Gastroesophageal sphincter (tissue), 4 donors: ENCODE data around the gene PRLR. TPM values are rescaled to one million over a fixed set of nuclear protein-coding genes. Genes with fewer than 3 reads are reported as not detected.

Source experiments
- ATAC-seq: fragments of 150-250 bp; one replicate; pipeline ENCODE4 v1.9.1; 2016; ENCODE audit warnings: mild to moderate bottlenecking, moderate library complexity
- H3K27ac ChIP-seq, 4 donors: fragments of 200-600 bp; sonication (generic) in 3 of 4; 1 replicate in 3 of 4; 2 replicates in 1 of 4; pipeline ENCODE4 v1.5.1; 2016 to 2019
- H3K27me3 ChIP-seq: fragments of 200-600 bp; sonication (generic); one replicate; pipeline ENCODE4 v1.5.1; 2019
- H3K36me3 ChIP-seq, 2 donors: fragments of 200-600 bp; sonication (generic); one replicate each; pipeline ENCODE4 v1.5.1; 2019; ENCODE audit warnings: control low read depth in 1 of 2
- H3K4me1 ChIP-seq, 3 donors: fragments of 200-600 bp; sonication (generic); 1 replicate in 2 of 3; 2 replicates in 1 of 3; pipeline ENCODE4 v1.5.1; 2016 to 2019; ENCODE audit warnings: control low read depth in 2 of 3
- H3K4me3 ChIP-seq, 2 donors: fragments of 200-600 bp; sonication (generic); one replicate each; pipeline ENCODE4 v1.5.1; 2019; ENCODE audit warnings: mild to moderate bottlenecking in 1 of 2, moderate library complexity in 1 of 2
- H3K9me3 ChIP-seq, 3 donors: fragments of 200-600 bp; sonication (generic); one replicate each; pipeline ENCODE4 v1.5.1; 2017 to 2019; ENCODE audit warnings: control low read depth in 2 of 3
- CTCF ChIP-seq, 4 experiments: fragments of 200-600 bp in 2 of 4; fragments of 450-650 bp in 2 of 4; sonication (generic) in 1 of 4; IDR thresholded peaks; one replicate each; pipeline ENCODE4 v1.5.1; 2017 to 2019; ENCODE audit warnings: antibody characterized with exemption in 4 of 4, mild to moderate bottlenecking in 2 of 4, moderate library complexity in 2 of 4
- EP300 ChIP-seq: sonication (generic); formaldehyde crosslinking; IDR thresholded peaks from one replicate; pipeline ENCODE4 v1.6.1; 2017; ENCODE audit warnings: antibody characterized with exemption, mild to moderate bottlenecking
- POLR2A ChIP-seq, 2 donors: fragments of 450-650 bp; IDR thresholded peaks; one replicate each; pipeline ENCODE4 v1.6.1; 2017; ENCODE audit warnings: antibody characterized with exemption in 2 of 2, mild to moderate bottlenecking in 2 of 2, moderate library complexity in 1 of 2
- POLR2AphosphoS5 ChIP-seq: sonication (generic); formaldehyde crosslinking; IDR thresholded peaks from one replicate; pipeline ENCODE4 v1.6.1; 2017; ENCODE audit warnings: antibody characterized with exemption
- WGBS, 2 donors: methylation state at CpG; one replicate each; pipeline ENCODE4 v1.1.5; 2018; ENCODE audit warnings: low coverage in 1 of 2; 5-methylcytosine and 5-hydroxymethylcytosine counted together
- total RNA-seq, 4 donors: library from RNA; depleted of rRNA; stranded (reverse); fragments of >200 nt; gene quantifications; one replicate each; pipeline ENCODE4 v1.1.0, GENCODE V29; 2016

The PRLR gene
- total RNA-seq, 4 donors from 2014 or later: 0.16 to 1.4 (median 0.85) TPM

GRCh38 chr5:35058374-35058788 lies 171.9 kb downstream of the PRLR start:
- Histone ChIP-seq H3K27me3 (no peaks in the 10 kb centered on the region), H3K4me3 (no peak overlapping the region), H3K27ac (no peak overlapping the region), H3K9me3 (no peaks in the 10 kb centered on the region), H3K36me3 (no peaks in the 10 kb centered on the region), H3K4me1 (peaks cover 0 to 23% (median 3%) of the 10 kb centered on the region in 3 donors)
- 21 to 57% methylated on average over 3 of the region's 3 CpGs for WGBS, 2 donors
- TF ChIP-seq CTCF (IDR thresholded peaks at IDR 0.05) (no peak), EP300 (no peak), POLR2A (IDR thresholded peaks at IDR 0.05) (no peak), POLR2AphosphoS5 (no peak)
- no peak for ATAC-seq

GRCh38 chr5:35056686-35057085 lies 173.6 kb downstream of the PRLR start:
- no peak overlapping the region for H3K4me3 ChIP-seq
- H3K27ac ChIP-seq: no peak overlapping the region
- no peak for ATAC-seq
- H3K4me1 ChIP-seq: peaks cover 0 to 6% (median 0%) of the 10 kb centered on the region in 3 donors
- H3K27me3 ChIP-seq: no peaks in the 10 kb centered on the region
- TF ChIP-seq POLR2AphosphoS5: no peak
- TF ChIP-seq CTCF (IDR thresholded peaks at IDR 0.05): no peak
- no peak for TF ChIP-seq POLR2A (IDR thresholded peaks at IDR 0.05)
- TF ChIP-seq EP300: no peak
- no peaks in the 10 kb centered on the region for H3K9me3 ChIP-seq
- WGBS, 2 donors: 24 to 33% methylated on average over 2 of the region's 2 CpGs
- H3K36me3 ChIP-seq: no peaks in the 10 kb centered on the region

- TF ChIP-seq CTCF (IDR thresholded peaks at IDR 0.05) (no peak), POLR2AphosphoS5 (no peak), EP300 (no peak), POLR2A (IDR thresholded peaks at IDR 0.05) (no peak)
- no peak for ATAC-seq
- H3K27ac ChIP-seq: no peak overlapping the region
- H3K4me1 ChIP-seq: no peaks in the 10 kb centered on the region
- H3K27me3 ChIP-seq: no peaks in the 10 kb centered on the region
- H3K9me3 ChIP-seq: no peaks in the 10 kb centered on the region
- no peaks in the 10 kb centered on the region for H3K36me3 ChIP-seq
- WGBS, 2 donors: 76 to 90% methylated on average over 4 of the region's 4 CpGs
- no peak overlapping the region for H3K4me3 ChIP-seq
These were observed 177.4 kb downstream of the PRLR start for GRCh38 chr5:35052838-35053237.

- no peaks in the 10 kb centered on the region for H3K27me3 ChIP-seq
- WGBS, 2 donors: 37 to 45% methylated on average over 3 of the region's 3 CpGs
- no peak for ATAC-seq
- no peak overlapping the region for H3K4me3 ChIP-seq
- no peak for TF ChIP-seq POLR2AphosphoS5
- no peaks in the 10 kb centered on the region for H3K9me3 ChIP-seq
- no peaks in the 10 kb centered on the region for H3K36me3 ChIP-seq
- no peak overlapping the region for H3K27ac ChIP-seq
- no peaks in the 10 kb centered on the region for H3K4me1 ChIP-seq
These were observed 179.7 kb downstream of the PRLR start for GRCh38 chr5:35050541-35051126.

GRCh38 chr5:35048910-35049309 lies 181.4 kb downstream of the PRLR start:
- no peak for ATAC-seq
- H3K4me3 ChIP-seq: no peak overlapping the region
- no peaks in the 10 kb centered on the region for H3K4me1 ChIP-seq
- TF ChIP-seq CTCF (IDR thresholded peaks at IDR 0.05) (no peak), POLR2AphosphoS5 (no peak), EP300 (no peak), POLR2A (IDR thresholded peaks at IDR 0.05) (no peak)
- peaks cover 9% of the 10 kb centered on the region for H3K27me3 ChIP-seq
- no peaks in the 10 kb centered on the region for H3K9me3 ChIP-seq
- H3K27ac ChIP-seq: no peak overlapping the region
- no peaks in the 10 kb centered on the region for H3K36me3 ChIP-seq
- WGBS, 2 donors: 80% methylated on average over 1 of the region's 1 CpG; no CpG with 5 or more reads in 1 of the 2 donors
